Effector memory CD8-positive, alpha-beta T cell (primary cell): Measurements from ENCODE around the gene THSD4.

Experiments used
- ATAC-seq: fragments of 150-1000 bp; cut with Tn5 transposase; replicated peaks from 2 replicates; pipeline ENCODE4 v1.10.0; 2021; ENCODE audit warnings: mild to moderate bottlenecking, moderate library complexity
- DNase-seq, 3 experiments: peaks; one replicate each; pipeline ENCODE4 v3.0.0; 2021
- H3K27ac Mint-ChIP-seq, 2 donors: one replicate each; pipeline ENCODE4 v1.8.0; 2022; ENCODE audit warnings: mild to moderate bottlenecking in 2 of 2, mixed read lengths in 2 of 2, moderate library complexity in 2 of 2
- H3K27me3 Mint-ChIP-seq, 2 donors: one replicate each; pipeline ENCODE4 v1.8.0; 2022; ENCODE audit warnings: mixed read lengths in 2 of 2
- H3K36me3 Mint-ChIP-seq: one replicate; pipeline ENCODE4 v1.8.0; 2022; ENCODE audit warnings: mild to moderate bottlenecking, moderate library complexity, mixed read lengths; ENCODE audit not compliant: insufficient read depth
- H3K4me1 Mint-ChIP-seq, 2 donors: one replicate each; pipeline ENCODE4 v1.8.0; 2022; ENCODE audit warnings: low read depth in 2 of 2, mixed read lengths in 2 of 2
- H3K4me3 Mint-ChIP-seq, 2 donors: one replicate each; pipeline ENCODE4 v1.8.0; 2022; ENCODE audit warnings: mild to moderate bottlenecking in 2 of 2, mixed read lengths in 2 of 2, moderate library complexity in 2 of 2
- H3K9me3 Mint-ChIP-seq, 2 donors: one replicate each; pipeline ENCODE4 v1.8.0; 2022; ENCODE audit warnings: mixed read lengths in 2 of 2

The THSD4 gene

DNA sequence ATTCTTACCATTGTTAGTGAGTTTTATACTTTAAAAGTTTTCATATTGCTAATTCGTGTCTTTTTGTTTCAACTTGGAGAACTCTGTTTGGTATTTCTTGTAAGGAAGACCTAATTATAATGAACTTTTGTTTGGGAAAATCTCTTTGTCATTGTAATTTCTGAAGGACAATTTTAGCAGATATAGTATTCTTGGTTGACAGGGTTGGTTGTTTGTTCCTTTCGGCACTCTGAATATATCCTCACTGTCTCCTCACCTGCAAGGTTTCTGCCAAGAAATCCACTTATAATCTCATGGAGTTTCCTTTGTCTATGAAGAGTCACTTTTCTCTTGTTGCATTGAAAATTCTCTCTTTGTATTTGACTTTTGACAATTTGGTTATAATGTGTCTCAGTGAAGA, 469.9 kb downstream of the THSD4 start:
- Mint-ChIP-seq H3K4me1 (no peaks in the 10 kb centered on the region), H3K36me3 (no peaks in the 10 kb centered on the region), H3K27me3 (peaks cover 27 to 35% of the 10 kb centered on the region in 2 donors), H3K27ac (no peak overlapping the region), H3K9me3 (peaks cover 3 to 8% of the 10 kb centered on the region in 2 donors), H3K4me3 (no peak overlapping the region)
- ATAC-seq (no peak), DNase-seq (no peak)

DNA sequence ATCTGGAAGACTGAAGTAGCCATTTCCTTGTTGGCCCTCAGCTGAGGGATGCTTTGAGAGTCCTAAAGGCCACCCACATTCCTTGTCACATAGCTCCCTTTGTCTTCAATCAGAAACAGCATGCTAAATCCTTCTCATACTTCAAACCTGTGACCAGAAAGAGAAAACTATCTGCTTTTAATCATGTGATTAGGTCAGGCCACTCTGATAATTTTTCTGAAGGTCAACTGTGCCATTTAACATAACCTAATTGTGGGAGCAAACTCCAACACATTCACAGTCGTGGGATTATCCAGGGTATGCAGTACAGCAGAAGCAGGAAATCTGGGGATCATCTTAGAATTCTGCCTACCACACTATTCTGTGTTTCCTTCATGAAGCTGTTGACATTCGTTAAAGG, 471.2 kb downstream of the THSD4 start:
- Mint-ChIP-seq H3K9me3 (peaks cover 3 to 8% of the 10 kb centered on the region in 2 donors), H3K4me1 (no peaks in the 10 kb centered on the region), H3K36me3 (no peaks in the 10 kb centered on the region), H3K27ac (no peak overlapping the region), H3K4me3 (no peak overlapping the region), H3K27me3 (peaks cover 22 to 29% of the 10 kb centered on the region in 2 donors)
- no peak for DNase-seq
- no peak for ATAC-seq

DNA sequence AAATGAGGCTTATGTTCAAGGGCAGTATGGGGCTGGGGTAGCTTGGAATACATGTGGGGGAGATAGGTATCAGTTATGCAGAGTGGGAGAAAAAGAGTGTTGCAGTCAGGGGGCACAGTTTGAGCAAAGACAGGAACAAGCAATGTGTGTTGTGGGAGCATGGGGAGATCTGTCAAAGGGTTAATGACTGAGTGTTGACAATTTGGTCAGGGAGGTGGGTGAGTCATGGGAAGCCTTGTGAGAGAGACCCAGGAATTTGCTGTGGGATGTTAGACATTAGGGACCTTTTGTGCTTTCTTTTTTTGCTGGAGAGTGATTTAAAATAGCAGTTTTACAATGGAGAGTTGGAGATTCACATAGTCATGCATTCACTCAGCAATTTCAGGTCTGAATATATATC, 473.5 kb downstream of the THSD4 start:
- DNase-seq = no peak
- Mint-ChIP-seq H3K4me1 (no peaks in the 10 kb centered on the region), H3K4me3 (no peak overlapping the region), H3K9me3 (peaks cover 2 to 8% of the 10 kb centered on the region in 2 donors), H3K27ac (no peak overlapping the region), H3K36me3 (no peaks in the 10 kb centered on the region), H3K27me3 (peaks cover 15 to 32% of the 10 kb centered on the region in 2 donors)
- no peak for ATAC-seq

DNA sequence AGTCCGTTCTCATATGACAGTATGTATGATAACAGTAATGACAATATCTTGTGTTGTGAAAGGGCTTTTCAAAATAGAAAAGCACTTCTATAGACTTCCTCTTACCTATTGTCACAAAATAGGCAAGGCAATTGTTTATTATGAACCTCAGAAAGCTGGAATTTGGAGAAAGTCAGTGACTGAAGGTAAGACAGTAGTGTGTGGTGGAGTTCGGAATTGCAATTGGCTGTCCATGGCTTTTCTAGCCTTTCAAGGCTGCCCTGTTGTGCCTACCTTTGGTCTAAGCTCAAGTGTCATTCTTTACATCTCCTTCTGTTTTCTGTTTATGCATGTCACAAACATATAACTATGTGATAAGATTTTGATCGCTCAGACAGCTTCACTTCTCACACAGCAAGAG, 475.8 kb downstream of the THSD4 start:
- no peak overlapping the region for H3K27ac Mint-ChIP-seq
- H3K27me3 Mint-ChIP-seq = peaks cover 13 to 17% of the 10 kb centered on the region in 2 donors
- no peaks in the 10 kb centered on the region for H3K4me1 Mint-ChIP-seq
- DNase-seq = no peak
- ATAC-seq = no peak
- no peaks in the 10 kb centered on the region for H3K9me3 Mint-ChIP-seq
- H3K36me3 Mint-ChIP-seq = no peaks in the 10 kb centered on the region
- H3K4me3 Mint-ChIP-seq = no peak overlapping the region

DNA sequence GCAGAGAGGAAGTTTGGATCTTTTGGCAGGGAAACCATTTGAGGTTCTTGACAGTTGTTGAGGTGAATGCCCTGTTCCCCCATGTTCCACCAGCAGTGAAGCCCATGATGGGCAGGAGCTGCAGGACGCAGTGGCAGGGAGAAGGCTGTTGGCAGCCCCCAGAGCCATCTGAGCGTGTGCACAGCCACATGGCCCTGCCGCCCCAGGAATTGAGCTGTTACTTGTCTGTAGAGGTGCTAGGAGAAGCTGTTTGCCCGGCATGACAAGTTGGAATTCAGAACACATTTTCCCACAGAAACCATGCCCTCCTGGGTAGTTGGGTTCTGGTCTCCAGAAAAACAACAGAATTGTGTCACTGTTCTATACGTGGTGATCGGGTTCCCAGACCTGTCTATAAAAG, 476.9 kb downstream of the THSD4 start:
- DNase-seq (no peak), ATAC-seq (no peak)
- H3K4me1 Mint-ChIP-seq = no peaks in the 10 kb centered on the region
- H3K27ac Mint-ChIP-seq = no peak overlapping the region
- H3K36me3 Mint-ChIP-seq = no peaks in the 10 kb centered on the region
- H3K27me3 Mint-ChIP-seq = peaks cover 11 to 13% of the 10 kb centered on the region in 2 donors
- H3K4me3 Mint-ChIP-seq = no peak overlapping the region
- H3K9me3 Mint-ChIP-seq = no peaks in the 10 kb centered on the region

DNA sequence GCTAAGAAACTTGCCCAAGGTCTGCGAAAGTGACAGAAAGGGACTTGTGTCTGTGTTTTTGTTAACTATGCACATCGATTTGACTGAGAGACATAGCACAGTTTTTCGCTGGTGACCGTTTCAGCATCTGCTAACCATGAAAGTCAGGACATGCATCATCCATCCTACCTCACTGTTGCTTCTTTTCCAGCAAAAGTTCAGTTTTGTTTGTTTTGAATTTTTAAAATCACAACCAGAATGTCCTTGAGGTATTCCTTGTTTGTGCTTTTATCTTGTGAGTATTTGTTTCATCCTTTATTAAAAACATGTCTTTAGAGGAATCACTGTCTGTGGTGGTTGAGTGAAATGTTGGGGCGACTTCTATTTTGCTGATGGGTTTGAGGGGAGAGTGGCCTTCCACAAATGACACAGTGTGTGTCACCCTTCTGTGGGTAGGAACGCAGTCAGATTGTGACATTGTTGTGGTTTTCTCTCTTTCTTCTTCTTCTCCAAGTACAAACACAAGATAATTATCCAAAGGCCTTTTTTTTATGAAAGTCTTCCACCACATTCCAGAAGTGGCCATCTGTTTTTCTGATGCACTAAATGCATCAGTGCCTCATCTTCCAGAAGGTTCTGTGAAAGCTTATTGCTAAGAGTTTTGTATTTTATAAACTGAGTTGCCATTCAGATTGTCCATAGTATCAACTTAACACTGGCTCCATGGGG, 480.7 kb downstream of the THSD4 start:
- ATAC-seq = no peak
- H3K4me3 Mint-ChIP-seq = no peak overlapping the region
- no peak overlapping the region for H3K27ac Mint-ChIP-seq
- H3K9me3 Mint-ChIP-seq = no peaks in the 10 kb centered on the region
- no peak for DNase-seq
- H3K27me3 Mint-ChIP-seq = peaks cover 24 to 32% of the 10 kb centered on the region in 2 donors
- H3K36me3 Mint-ChIP-seq = no peaks in the 10 kb centered on the region
- no peaks in the 10 kb centered on the region for H3K4me1 Mint-ChIP-seq

DNA sequence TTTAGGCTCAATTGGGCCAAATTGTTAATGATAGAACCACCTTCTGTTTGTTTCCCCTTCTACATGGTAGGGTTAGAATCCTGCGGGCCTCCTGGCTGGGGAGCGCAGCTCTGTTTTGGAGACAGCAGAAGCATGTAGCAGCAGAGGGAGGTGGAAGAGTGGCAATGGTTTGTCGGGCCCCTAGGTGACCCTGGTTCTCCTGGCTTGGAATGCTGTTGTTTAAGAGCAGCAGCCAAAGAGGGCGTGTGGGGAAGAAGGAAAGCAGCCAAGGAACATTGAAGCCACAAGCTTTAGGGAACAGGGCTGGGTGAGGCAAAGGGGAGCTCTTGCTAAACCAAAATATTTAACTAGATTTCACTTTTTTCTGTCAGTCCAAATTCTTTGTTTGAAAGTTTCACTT, 481.4 kb downstream of the THSD4 start:
- DNase-seq (no peak), ATAC-seq (no peak)
- Mint-ChIP-seq H3K9me3 (no peaks in the 10 kb centered on the region), H3K36me3 (no peaks in the 10 kb centered on the region), H3K27me3 (peaks cover 25 to 28% of the 10 kb centered on the region in 2 donors), H3K4me1 (no peaks in the 10 kb centered on the region), H3K4me3 (no peak overlapping the region), H3K27ac (no peak overlapping the region)

DNA sequence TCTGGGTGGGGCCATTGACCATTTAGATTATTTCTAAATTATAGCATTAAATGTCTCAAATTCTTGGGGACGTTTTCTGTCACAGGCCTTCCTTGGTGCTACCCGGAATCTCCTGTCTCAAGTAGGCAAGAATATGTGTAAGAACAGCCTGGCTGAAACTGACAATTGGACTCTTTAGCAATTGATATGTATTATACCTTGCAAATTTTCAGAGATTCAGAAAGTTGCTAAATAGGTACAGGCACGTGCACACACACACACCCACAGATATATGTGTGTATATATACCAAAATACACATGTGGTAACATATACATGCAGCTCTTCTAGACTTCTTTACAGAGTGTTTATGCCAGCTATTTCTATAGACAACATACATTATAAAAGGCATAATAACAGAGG, 481.9 kb downstream of the THSD4 start:
- Mint-ChIP-seq H3K27ac (no peak overlapping the region), H3K4me3 (no peak overlapping the region), H3K4me1 (no peaks in the 10 kb centered on the region), H3K27me3 (peaks cover 24 to 25% of the 10 kb centered on the region in 2 donors), H3K9me3 (no peaks in the 10 kb centered on the region), H3K36me3 (no peaks in the 10 kb centered on the region)
- DNase-seq = no peak
- no peak for ATAC-seq

DNA sequence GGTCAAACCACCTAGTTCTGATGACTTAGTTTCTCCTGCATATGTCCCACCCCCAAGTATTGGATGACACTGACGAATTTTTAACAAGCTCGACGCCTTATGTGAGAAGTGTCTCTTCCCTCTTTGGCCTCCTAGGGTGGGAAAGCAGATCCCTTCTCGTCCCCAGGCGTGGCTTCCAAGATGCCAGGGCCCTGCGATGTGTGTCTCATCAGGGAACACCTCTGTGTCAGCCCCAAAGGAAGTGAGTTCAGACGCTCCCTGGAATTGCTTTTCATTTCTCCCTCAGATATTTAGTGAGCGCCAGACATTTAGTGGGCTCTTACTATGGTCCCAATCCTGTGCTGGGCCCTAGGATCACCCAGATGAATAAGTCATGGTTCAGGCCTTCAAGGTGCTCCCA, 482.4 kb downstream of the THSD4 start:
- no peaks in the 10 kb centered on the region for H3K36me3 Mint-ChIP-seq
- H3K9me3 Mint-ChIP-seq = no peaks in the 10 kb centered on the region
- H3K4me3 Mint-ChIP-seq = no peak overlapping the region
- H3K4me1 Mint-ChIP-seq = no peaks in the 10 kb centered on the region
- DNase-seq (no peak), ATAC-seq (no peak)
- no peak overlapping the region for H3K27ac Mint-ChIP-seq
- peaks cover 21 to 25% of the 10 kb centered on the region in 2 donors for H3K27me3 Mint-ChIP-seq

DNA sequence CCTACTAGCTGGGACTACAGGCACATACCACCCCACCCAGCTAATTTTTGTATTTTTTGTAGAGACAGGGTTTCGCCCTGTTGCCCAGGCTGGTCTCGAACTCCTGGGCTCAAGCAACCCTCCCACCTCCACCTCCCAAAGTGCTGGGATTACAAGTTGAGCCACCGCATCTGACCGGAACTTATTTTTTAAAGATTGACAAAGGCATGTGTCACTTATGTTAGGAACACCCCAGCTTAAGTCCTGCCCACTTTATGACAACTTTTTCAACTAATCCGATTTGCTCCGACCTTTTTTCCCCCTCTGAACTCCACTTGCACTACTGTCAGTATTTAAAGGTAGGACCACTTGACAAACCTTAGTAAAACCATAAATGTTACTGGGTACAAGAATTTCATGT, 483.5 kb downstream of the THSD4 start:
- Mint-ChIP-seq H3K27me3 (peaks cover 25 to 30% of the 10 kb centered on the region in 2 donors), H3K4me3 (no peak overlapping the region), H3K27ac (no peak overlapping the region), H3K9me3 (no peaks in the 10 kb centered on the region), H3K4me1 (no peaks in the 10 kb centered on the region), H3K36me3 (no peaks in the 10 kb centered on the region)
- no peak for DNase-seq
- ATAC-seq = no peak

DNA sequence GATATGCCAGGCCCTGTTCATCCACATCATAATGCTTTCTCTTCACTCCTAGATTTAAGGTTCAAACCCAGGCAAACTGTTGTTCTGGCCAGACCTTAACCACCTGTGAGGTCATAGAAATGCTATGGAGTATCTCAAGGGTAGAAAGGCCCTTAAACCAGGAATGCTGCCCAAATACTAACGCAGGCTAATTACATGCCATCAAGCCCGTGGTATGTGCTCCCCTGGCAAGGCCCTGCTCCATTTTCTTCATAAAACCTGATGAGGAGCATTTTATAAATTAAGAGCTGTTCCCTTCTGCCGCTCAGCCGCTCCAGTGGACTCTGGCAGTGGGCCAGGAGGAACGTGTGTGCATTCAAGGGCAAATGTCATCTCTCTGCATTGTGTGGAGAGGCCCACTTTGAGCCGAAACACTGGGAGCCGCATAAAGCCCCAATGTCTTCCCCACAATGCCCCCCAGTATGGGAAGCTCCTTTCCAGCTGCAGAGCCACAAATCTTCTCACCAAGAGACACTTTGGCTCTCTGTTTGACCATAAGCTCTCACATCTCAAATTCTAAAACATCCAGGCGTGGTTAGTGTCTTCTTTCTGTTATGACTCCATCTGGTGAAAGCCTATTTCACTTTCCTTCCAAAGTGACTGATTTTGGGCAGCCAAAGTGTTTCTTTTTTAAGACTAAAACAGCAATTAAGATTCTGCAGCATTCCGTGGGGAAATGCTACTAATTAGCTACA, 484.3 kb downstream of the THSD4 start:
- no peak for ATAC-seq
- no peak overlapping the region for H3K4me3 Mint-ChIP-seq
- no peaks in the 10 kb centered on the region for H3K36me3 Mint-ChIP-seq
- no peaks in the 10 kb centered on the region for H3K9me3 Mint-ChIP-seq
- H3K4me1 Mint-ChIP-seq = no peaks in the 10 kb centered on the region
- no peak for DNase-seq
- no peak overlapping the region for H3K27ac Mint-ChIP-seq
- H3K27me3 Mint-ChIP-seq = peaks cover 25 to 30% of the 10 kb centered on the region in 2 donors

DNA sequence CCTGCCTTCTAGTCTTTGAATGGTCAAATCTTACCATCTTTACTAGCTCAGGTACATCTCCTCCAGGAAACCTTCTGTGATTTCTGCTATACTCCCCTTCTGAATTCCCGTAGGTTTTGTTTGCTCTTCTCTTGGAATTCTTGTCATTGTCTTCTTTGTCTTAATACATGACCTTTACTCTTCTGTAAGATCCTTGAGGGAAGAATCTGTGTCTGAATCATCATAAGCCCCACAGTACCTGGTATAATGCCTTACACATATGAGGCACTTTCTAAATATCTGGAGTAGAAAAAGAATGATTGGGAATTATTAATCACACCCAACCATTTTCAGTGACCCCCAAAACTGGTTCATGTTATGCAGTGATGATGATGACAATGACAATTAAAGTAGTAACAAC, 485.0 kb downstream of the THSD4 start:
- H3K9me3 Mint-ChIP-seq = peaks cover 3 to 4% of the 10 kb centered on the region in 2 donors

DNA sequence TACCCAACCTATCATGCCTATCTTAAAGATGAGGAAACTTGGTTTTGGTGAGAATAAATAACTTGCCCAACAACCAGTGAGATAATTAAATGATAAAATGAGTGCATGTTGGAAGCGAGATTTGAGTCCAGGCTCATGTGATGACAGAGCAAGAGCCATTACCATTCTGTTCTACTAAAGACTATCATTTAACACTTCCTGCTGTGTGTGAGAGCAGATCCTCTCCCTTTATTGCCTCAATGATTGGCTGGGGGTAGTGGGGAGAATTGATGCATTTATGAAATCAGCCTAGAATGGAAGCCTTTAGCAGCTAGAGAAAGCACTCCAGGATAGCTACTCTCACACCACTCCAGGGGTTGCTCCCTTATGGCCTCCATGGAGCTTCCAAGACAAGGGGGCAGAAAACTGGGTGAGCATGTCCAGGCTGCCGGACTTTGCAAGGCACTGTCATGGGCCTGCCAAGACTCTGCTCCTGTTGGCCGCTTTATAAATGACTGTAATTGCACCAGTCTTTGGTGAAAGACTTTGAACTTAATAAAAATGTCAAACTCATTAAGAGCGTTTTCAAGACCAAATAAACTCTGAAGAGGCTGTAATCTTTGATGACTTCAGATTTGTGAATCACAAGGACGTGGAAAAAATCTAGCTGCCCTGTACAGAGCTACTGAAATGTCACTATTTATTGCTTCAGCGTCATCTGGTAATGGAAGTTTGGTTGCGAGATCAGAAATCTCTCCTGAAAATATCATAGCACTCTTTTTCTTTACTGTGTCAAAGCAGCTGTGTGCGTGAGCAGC, 486.0 kb downstream of the THSD4 start:
- Mint-ChIP-seq H3K36me3 (no peaks in the 10 kb centered on the region), H3K4me1 (no peaks in the 10 kb centered on the region), H3K9me3 (peaks cover 3 to 9% of the 10 kb centered on the region in 2 donors), H3K27me3 (peaks cover 40 to 41% of the 10 kb centered on the region in 2 donors), H3K27ac (no peak overlapping the region), H3K4me3 (no peak overlapping the region)
- ATAC-seq (no peak), DNase-seq (no peak)

More for the DNA sequence above, 485.0 kb downstream of the THSD4 start:
- no peak for ATAC-seq
- Mint-ChIP-seq H3K36me3 (no peaks in the 10 kb centered on the region), H3K4me3 (no peak overlapping the region), H3K27ac (no peak overlapping the region), H3K4me1 (no peaks in the 10 kb centered on the region), H3K27me3 (peaks cover 32 to 33% of the 10 kb centered on the region in 2 donors)
- DNase-seq = no peak
